GM06990 (cell line): ENCODE data around the gene RLF.
"Not testable (repeated sequence)": the region's sequence is repeated elsewhere in the genome, so short reads cannot be mapped to it uniquely, and the experiment has no call there.

Experiments
- DNase-seq: peaks from one replicate; pipeline ENCODE4 v3.0.0-alpha.2; 2011; ENCODE audit not compliant: insufficient read length; ENCODE audit errors: extremely low read depth
- H3K27me3 ChIP-seq: replicated peaks from 2 replicates; pipeline ENCODE4 v1.6.0; 2011; ENCODE audit warnings: low read length; ENCODE audit not compliant: control insufficient read depth, insufficient read depth
- H3K36me3 ChIP-seq: 2 replicates; pipeline ENCODE4 v1.5.1; 2011; ENCODE audit warnings: low read length; ENCODE audit not compliant: control insufficient read depth, insufficient read depth
- H3K4me3 ChIP-seq: replicated peaks from 2 replicates; pipeline ENCODE4 v1.5.1; 2011; ENCODE audit warnings: low read depth, mild to moderate bottlenecking, control low read depth, low read length
- TF ChIP-seq, protein P1 (sequence below): IDR thresholded peaks from 2 replicates; pipeline ENCODE4 v1.5.1; 2011; ENCODE audit warnings: low read length, control low read depth, mild to moderate bottlenecking, inconsistent platforms; ENCODE audit not compliant: insufficient read depth, poor library complexity, severe bottlenecking

RLF gene

DNA sequence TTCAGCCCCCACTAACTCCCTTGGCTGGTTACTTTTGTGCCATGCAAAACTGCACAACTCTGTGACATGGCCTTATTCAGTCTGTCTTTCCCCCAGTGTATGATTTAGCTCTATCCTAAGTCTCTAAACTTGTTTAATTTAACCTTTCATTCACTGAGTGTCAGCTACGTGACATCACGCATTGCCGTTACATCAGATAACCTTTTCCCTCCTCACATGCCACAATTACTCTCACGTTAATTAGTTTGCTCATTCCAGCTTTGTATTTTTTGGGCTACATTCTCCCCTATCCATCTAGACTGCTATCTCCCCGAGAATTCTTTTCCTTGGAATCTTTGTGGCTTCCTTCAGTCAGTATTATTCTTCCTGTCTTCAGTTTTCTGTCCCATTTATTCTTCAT, 57.1 kb downstream of the RLF start:
- DNase-seq, result no peak
- Histone ChIP-seq H3K36me3 (no peaks in the 10 kb centered on the region; the same call in none of the 2 replicates), H3K27me3 (no peaks in the 10 kb centered on the region), H3K4me3 (no peak overlapping the region)
- TF ChIP-seq, protein P1, sequence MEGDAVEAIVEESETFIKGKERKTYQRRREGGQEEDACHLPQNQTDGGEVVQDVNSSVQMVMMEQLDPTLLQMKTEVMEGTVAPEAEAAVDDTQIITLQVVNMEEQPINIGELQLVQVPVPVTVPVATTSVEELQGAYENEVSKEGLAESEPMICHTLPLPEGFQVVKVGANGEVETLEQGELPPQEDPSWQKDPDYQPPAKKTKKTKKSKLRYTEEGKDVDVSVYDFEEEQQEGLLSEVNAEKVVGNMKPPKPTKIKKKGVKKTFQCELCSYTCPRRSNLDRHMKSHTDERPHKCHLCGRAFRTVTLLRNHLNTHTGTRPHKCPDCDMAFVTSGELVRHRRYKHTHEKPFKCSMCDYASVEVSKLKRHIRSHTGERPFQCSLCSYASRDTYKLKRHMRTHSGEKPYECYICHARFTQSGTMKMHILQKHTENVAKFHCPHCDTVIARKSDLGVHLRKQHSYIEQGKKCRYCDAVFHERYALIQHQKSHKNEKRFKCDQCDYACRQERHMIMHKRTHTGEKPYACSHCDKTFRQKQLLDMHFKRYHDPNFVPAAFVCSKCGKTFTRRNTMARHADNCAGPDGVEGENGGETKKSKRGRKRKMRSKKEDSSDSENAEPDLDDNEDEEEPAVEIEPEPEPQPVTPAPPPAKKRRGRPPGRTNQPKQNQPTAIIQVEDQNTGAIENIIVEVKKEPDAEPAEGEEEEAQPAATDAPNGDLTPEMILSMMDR, result no peak

DNA sequence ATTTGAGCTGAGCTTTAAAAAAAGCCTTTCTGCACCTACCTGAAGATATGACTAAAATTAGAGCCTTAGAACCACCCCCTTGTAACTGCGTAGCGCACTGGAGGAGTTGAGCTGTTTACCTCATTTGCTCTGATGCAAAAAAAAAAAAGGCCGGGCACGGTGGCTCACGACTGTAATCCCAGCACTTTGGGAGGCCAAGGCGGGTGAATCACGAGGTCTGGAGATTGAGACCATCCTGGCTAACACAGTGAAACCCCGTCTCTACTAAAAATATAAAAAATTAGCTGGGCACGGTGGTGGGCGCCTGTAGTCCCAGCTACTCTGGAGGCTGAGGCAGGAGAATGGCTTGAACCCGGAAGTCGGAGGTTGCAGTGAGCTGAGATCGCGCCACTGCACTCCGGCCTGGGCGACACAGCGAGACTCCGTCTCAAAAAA, 60.3 kb downstream of the RLF start:
- H3K4me3 ChIP-seq, DNase-seq, H3K36me3 ChIP-seq, H3K27me3 ChIP-seq: not testable (repeated sequence)

DNA sequence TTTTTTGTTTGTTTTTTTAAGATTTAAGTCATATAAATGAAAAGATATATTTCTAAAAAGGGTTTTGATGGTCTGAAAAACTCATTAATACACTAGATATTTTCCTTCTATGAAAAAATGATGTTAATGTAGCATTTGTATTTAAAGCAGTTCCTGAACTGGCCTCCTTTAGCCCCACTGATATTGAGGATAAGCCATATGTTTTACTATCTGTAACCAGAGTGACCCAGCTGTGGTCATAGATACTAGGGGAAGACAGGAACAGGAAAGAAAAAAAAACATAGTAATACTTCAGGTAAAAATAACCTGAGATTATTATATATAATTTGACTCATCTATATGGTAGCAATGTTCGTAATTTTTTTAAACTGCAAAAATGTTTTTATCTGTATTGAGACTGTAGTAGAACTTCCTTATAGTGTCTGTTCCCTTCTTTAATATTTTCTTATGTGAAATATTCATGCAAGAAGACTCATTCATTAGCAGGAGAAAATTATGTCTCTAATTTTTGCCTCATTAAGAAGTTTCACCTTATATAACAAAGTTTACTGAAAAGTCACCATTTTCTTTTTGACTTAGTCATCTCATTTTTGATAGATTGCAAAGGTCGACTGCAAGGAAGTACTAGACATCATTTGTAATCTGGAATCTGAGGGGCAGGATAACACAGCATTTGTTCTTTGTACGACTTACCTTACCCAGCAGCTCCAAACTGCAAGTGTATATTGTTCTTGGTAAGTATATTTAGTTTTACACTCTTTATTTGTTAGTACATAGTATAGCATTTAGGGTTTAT, 61.0 kb downstream of the RLF start:
- Histone ChIP-seq H3K27me3 (no peaks in the 10 kb centered on the region), H3K4me3 (no peak overlapping the region), H3K36me3 (no peaks in the 10 kb centered on the region; the same call in 1 of the 2 replicates)
- TF ChIP-seq, protein P1, result no peak
- DNase-seq, result no peak

DNA sequence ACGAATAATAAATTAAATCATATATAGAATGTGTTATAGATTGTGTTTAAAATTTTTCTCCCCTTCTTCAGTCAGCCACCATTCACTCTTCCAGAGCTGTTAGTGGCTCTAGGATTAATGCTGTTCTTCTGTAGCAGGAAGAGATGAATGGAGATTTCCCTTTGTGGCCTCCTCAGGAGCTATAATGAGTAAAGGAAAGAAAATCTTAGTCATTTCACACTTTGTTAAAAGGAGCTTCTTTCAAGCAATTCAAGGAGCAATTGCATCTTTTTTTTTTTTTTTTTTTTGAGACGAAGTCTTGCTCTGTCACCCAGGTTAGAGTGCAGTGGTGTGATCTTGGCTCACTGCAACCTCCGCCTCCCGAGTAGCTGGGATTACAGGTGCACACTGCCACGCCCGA, 62.9 kb downstream of the RLF start:
- Histone ChIP-seq H3K27me3 (no peaks in the 10 kb centered on the region), H3K4me3 (no peak overlapping the region), H3K36me3 (peaks cover 2% of the 10 kb centered on the region; the same call in 1 of the 2 replicates)
- TF ChIP-seq, protein P1, result no peak
- DNase-seq, result peak; percentile 46

DNA sequence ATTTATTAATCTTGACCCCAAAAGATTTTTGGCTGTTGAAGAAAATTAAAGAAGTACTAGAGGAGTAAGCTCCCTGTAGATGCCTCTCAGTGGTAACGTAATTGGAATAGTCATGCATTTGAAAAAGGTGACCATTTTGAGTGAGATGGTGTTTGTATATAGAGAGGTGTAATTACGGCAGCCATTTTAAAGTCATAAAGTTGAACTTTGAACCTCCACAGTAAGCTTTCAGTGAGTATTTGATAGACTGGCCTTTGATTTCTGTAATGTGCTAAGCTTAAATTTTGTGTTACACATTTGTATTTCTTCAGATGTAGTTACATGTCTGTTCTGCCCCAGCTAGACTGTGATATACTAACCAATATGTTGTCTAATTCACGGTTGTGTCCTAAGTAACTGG, 65.0 kb downstream of the RLF start:
- Histone ChIP-seq H3K36me3 (peaks cover 2% of the 10 kb centered on the region; the same call in 1 of the 2 replicates), H3K27me3 (no peaks in the 10 kb centered on the region), H3K4me3 (no peak overlapping the region)
- no peak for DNase-seq
- TF ChIP-seq, protein P1, result no peak

- no peak overlapping the region for H3K4me3 ChIP-seq
- peaks cover 7% of the 10 kb centered on the region for H3K36me3 ChIP-seq
- TF ChIP-seq, protein P1, result no peak
- H3K27me3 ChIP-seq, result no peaks in the 10 kb centered on the region
- peak; percentile 74 for DNase-seq
Measured at GRCh38 chr1:40232444-40232843, 71.3 kb downstream of the RLF start.
